ENCODE measurements around the gene SNED1. TPM values are rescaled to one million over a fixed set of nuclear protein-coding genes. Genes with fewer than 3 reads are reported as not detected.
A peak's percentile ranks its signal among the peaks of the same experiment; 100 is the strongest.

The SNED1 gene
- total RNA-seq, 2 donors from 2014 or later: 42.0 to 72.1 TPM

- H3K36me3 Mint-ChIP-seq (ENCODE audit: low read depth): no peaks in the 10 kb centered on the region
- no peak overlapping the region for H3K4me3 Mint-ChIP-seq
- peaks cover 12% of the 10 kb centered on the region for H3K27me3 Mint-ChIP-seq
- no peak overlapping the region for H3K27ac Mint-ChIP-seq
- H3K4me1 Mint-ChIP-seq: peaks cover 5% of the 10 kb centered on the region
- no peaks in the 10 kb centered on the region for H3K9me3 ChIP-seq (ENCODE audit: control insufficient read depth, low read length, poor library complexity, severe bottlenecking)
- ATAC-seq: no peak
- DNase-seq: peak in 1 of 3 donors; percentile 1
Measured at GRCh38 chr2:240988146-240988545, 10.3 kb upstream of the SNED1 start.

GRCh38 chr2:240988571-240989271 is 9.7 kb upstream of the SNED1 start:
- H3K27me3 Mint-ChIP-seq: peaks cover 12% of the 10 kb centered on the region
- peaks cover 5% of the 10 kb centered on the region for H3K4me1 Mint-ChIP-seq
- ATAC-seq: no peak
- H3K9me3 ChIP-seq (ENCODE audit: control insufficient read depth, low read length, poor library complexity, severe bottlenecking): no peaks in the 10 kb centered on the region
- DNase-seq: peak in 2 of 3 donors; percentile 5 to 8
- no peaks in the 10 kb centered on the region for H3K36me3 Mint-ChIP-seq (ENCODE audit: low read depth)
- H3K4me3 Mint-ChIP-seq: no peak overlapping the region
- no peak overlapping the region for H3K27ac Mint-ChIP-seq

- Mint-ChIP-seq H3K36me3 (ENCODE audit: low read depth) (no peaks in the 10 kb centered on the region), H3K27me3 (peaks cover 12% of the 10 kb centered on the region), H3K27ac (peak overlapping the region; percentile 39), H3K4me1 (peaks cover 5% of the 10 kb centered on the region), H3K4me3 (no peak overlapping the region)
- H3K9me3 ChIP-seq (ENCODE audit: control insufficient read depth, low read length, poor library complexity, severe bottlenecking): no peaks in the 10 kb centered on the region
- ATAC-seq: no peak
- DNase-seq: peak in 2 of 3 donors; percentile 4 to 5
Measured at GRCh38 chr2:240989451-240990265, 8.8 kb upstream of the SNED1 start.

GRCh38 chr2:240990266-240990529 is 8.2 kb upstream of the SNED1 start:
- DNase-seq: no peak
- H3K9me3 ChIP-seq (ENCODE audit: control insufficient read depth, low read length, poor library complexity, severe bottlenecking): no peaks in the 10 kb centered on the region
- peaks cover 5% of the 10 kb centered on the region for H3K4me1 Mint-ChIP-seq
- H3K27ac Mint-ChIP-seq: peak overlapping the region; percentile 39
- no peak overlapping the region for H3K4me3 Mint-ChIP-seq
- H3K36me3 Mint-ChIP-seq (ENCODE audit: low read depth): no peaks in the 10 kb centered on the region
- peaks cover 12% of the 10 kb centered on the region for H3K27me3 Mint-ChIP-seq
- no peak for ATAC-seq

- H3K9me3 ChIP-seq (ENCODE audit: control insufficient read depth, low read length, poor library complexity, severe bottlenecking): no peaks in the 10 kb centered on the region
- H3K4me3 Mint-ChIP-seq: no peak overlapping the region
- no peaks in the 10 kb centered on the region for H3K36me3 Mint-ChIP-seq (ENCODE audit: low read depth)
- ATAC-seq (no peak), DNase-seq (no peak)
- H3K27ac Mint-ChIP-seq: peak overlapping the region; percentile 39
- H3K4me1 Mint-ChIP-seq: peaks cover 5% of the 10 kb centered on the region
- peaks cover 9% of the 10 kb centered on the region for H3K27me3 Mint-ChIP-seq
Measured at GRCh38 chr2:240990726-240991377, 7.6 kb upstream of the SNED1 start.

- H3K36me3 Mint-ChIP-seq (ENCODE audit: low read depth): no peaks in the 10 kb centered on the region
- H3K4me3 Mint-ChIP-seq: no peak overlapping the region
- H3K27me3 Mint-ChIP-seq: peaks cover 9% of the 10 kb centered on the region
- no peak overlapping the region for H3K27ac Mint-ChIP-seq
- peaks cover 5% of the 10 kb centered on the region for H3K4me1 Mint-ChIP-seq
- no peak for DNase-seq
- H3K9me3 ChIP-seq (ENCODE audit: control insufficient read depth, low read length, poor library complexity, severe bottlenecking): no peaks in the 10 kb centered on the region
- ATAC-seq: no peak
Measured at GRCh38 chr2:240991378-240992263, 6.8 kb upstream of the SNED1 start.

- DNase-seq (peak in 1 of 3 donors; percentile 10), ATAC-seq (no peak)
- no peak overlapping the region for H3K4me3 Mint-ChIP-seq
- H3K27ac Mint-ChIP-seq: no peak overlapping the region
- no peaks in the 10 kb centered on the region for H3K9me3 ChIP-seq (ENCODE audit: control insufficient read depth, low read length, poor library complexity, severe bottlenecking)
- H3K4me1 Mint-ChIP-seq: peaks cover 9% of the 10 kb centered on the region
- no peaks in the 10 kb centered on the region for H3K36me3 Mint-ChIP-seq (ENCODE audit: low read depth)
- peaks cover 20% of the 10 kb centered on the region for H3K27me3 Mint-ChIP-seq
Measured at GRCh38 chr2:240992572-240993291, 5.7 kb upstream of the SNED1 start.

GRCh38 chr2:240993446-240994170 is 4.8 kb upstream of the SNED1 start:
- peaks cover 9% of the 10 kb centered on the region for H3K4me1 Mint-ChIP-seq
- no peaks in the 10 kb centered on the region for H3K36me3 Mint-ChIP-seq (ENCODE audit: low read depth)
- H3K27me3 Mint-ChIP-seq: peaks cover 20% of the 10 kb centered on the region
- ATAC-seq (no peak), DNase-seq (no peak)
- H3K4me3 Mint-ChIP-seq: no peak overlapping the region
- H3K27ac Mint-ChIP-seq: no peak overlapping the region
- H3K9me3 ChIP-seq (ENCODE audit: control insufficient read depth, low read length, poor library complexity, severe bottlenecking): no peaks in the 10 kb centered on the region

GRCh38 chr2:240994171-240994896 is 4.1 kb upstream of the SNED1 start:
- no peak overlapping the region for H3K27ac Mint-ChIP-seq
- no peaks in the 10 kb centered on the region for H3K36me3 Mint-ChIP-seq (ENCODE audit: low read depth)
- H3K9me3 ChIP-seq (ENCODE audit: control insufficient read depth, low read length, poor library complexity, severe bottlenecking): no peaks in the 10 kb centered on the region
- H3K4me3 Mint-ChIP-seq: no peak overlapping the region
- H3K27me3 Mint-ChIP-seq: peaks cover 20% of the 10 kb centered on the region
- DNase-seq (no peak), ATAC-seq (no peak)
- peaks cover 9% of the 10 kb centered on the region for H3K4me1 Mint-ChIP-seq

- peaks cover 29% of the 10 kb centered on the region for H3K27me3 Mint-ChIP-seq
- peaks cover 14% of the 10 kb centered on the region for H3K4me1 Mint-ChIP-seq
- no peak overlapping the region for H3K27ac Mint-ChIP-seq
- DNase-seq (no peak), ATAC-seq (no peak)
- no peaks in the 10 kb centered on the region for H3K9me3 ChIP-seq (ENCODE audit: control insufficient read depth, low read length, poor library complexity, severe bottlenecking)
- H3K36me3 Mint-ChIP-seq (ENCODE audit: low read depth): peaks cover 3% of the 10 kb centered on the region
- H3K4me3 Mint-ChIP-seq: no peak overlapping the region
Measured at GRCh38 chr2:240995041-240996021, 3.1 kb upstream of the SNED1 start.
